Activated gamma-delta T cell treated with anti-CD3 and anti-CD28 coated beads, Interleukin-2, amount 50 U/mL, for 16 hours (primary cell): ENCODE measurements around the gene MARCHF10.
"Not testable (repeated sequence)": the region's sequence is repeated elsewhere in the genome, so short reads cannot be mapped to it uniquely, and the experiment has no call there.

Experiments
- DNase-seq: peaks from one replicate; pipeline ENCODE4 v3.0.0-alpha.2; 2020; ENCODE audit warnings: low read depth

MARCHF10 gene

GRCh38 chr17:62807812-62808575, at the start of gene MARCHF10:
Gene MARCHF10, minus strand, starts transcription at chr17:62808314. Its CDS starts 6,579 bp downstream, at chr17:62801735.
- peak; percentile 5 for DNase-seq

GRCh38 chr17:62857526-62857925, 49.4 kb upstream of the MARCHF10 start:
- DNase-seq: no peak

GRCh38 chr17:62856594-62856993, 48.5 kb upstream of the MARCHF10 start:
- DNase-seq: no peak

- no peak for DNase-seq
Measured at GRCh38 chr17:62855156-62855555, 47.0 kb upstream of the MARCHF10 start.

GRCh38 chr17:62854098-62854680, 46.1 kb upstream of the MARCHF10 start:
- no peak for DNase-seq

GRCh38 chr17:62852195-62852594, 44.1 kb upstream of the MARCHF10 start:
- no peak for DNase-seq

GRCh38 chr17:62849591-62850415, 41.7 kb upstream of the MARCHF10 start:
- DNase-seq: not testable (repeated sequence)

GRCh38 chr17:62848334-62848733, 40.2 kb upstream of the MARCHF10 start:
- DNase-seq: no peak

- DNase-seq: no peak
Measured at GRCh38 chr17:62847426-62847825, 39.3 kb upstream of the MARCHF10 start.

- DNase-seq: no peak
Measured at GRCh38 chr17:62840871-62841270, 32.8 kb upstream of the MARCHF10 start.

GRCh38 chr17:62833816-62834215, 25.7 kb upstream of the MARCHF10 start:
- not testable (repeated sequence) for DNase-seq

GRCh38 chr17:62832405-62832804, 24.3 kb upstream of the MARCHF10 start:
- DNase-seq: no peak

GRCh38 chr17:62831066-62831465, 23.0 kb upstream of the MARCHF10 start:
- DNase-seq: not testable (repeated sequence)

- DNase-seq: no peak
Measured at GRCh38 chr17:62827746-62828485, 19.8 kb upstream of the MARCHF10 start.

GRCh38 chr17:62826956-62827355, 18.8 kb upstream of the MARCHF10 start:
- no peak for DNase-seq

GRCh38 chr17:62825182-62825581, 17.1 kb upstream of the MARCHF10 start:
- DNase-seq: no peak

GRCh38 chr17:62824290-62825131, 16.4 kb upstream of the MARCHF10 start:
- DNase-seq: no peak

GRCh38 chr17:62823111-62823893, 15.2 kb upstream of the MARCHF10 start:
- DNase-seq: no peak

GRCh38 chr17:62822080-62822904, 14.2 kb upstream of the MARCHF10 start:
- DNase-seq: no peak
